Neuronal stem cell (in vitro differentiated cells): ENCODE data around the gene PICK1.
A peak's percentile ranks its signal among the peaks of the same experiment; 100 is the strongest.

ENCODE experiments used
- DNase-seq: peaks from one replicate; pipeline ENCODE4 v3.0.0-alpha.2; 2013; ENCODE audit warnings: low spot score
- H2AFZ ChIP-seq: one replicate; pipeline ENCODE4 v1.6.1; 2013; ENCODE audit warnings: mild to moderate bottlenecking, low read length, inconsistent platforms
- H2AK5ac ChIP-seq: 2 replicates; pipeline ENCODE4 v1.6.1; 2013; ENCODE audit warnings: low read depth, mild to moderate bottlenecking, inconsistent platforms, low read length, moderate library complexity, mixed read lengths
- H2BK120ac ChIP-seq: 2 replicates; pipeline ENCODE4 v1.6.1; 2013; ENCODE audit warnings: low read depth, mild to moderate bottlenecking, inconsistent platforms, low read length, moderate library complexity, mixed read lengths
- H2BK12ac ChIP-seq: one replicate; pipeline ENCODE4 v1.6.1; 2013; ENCODE audit warnings: low read length, inconsistent platforms
- H2BK15ac ChIP-seq: 2 replicates; pipeline ENCODE4 v1.6.1; 2013; ENCODE audit warnings: mild to moderate bottlenecking, low read length, inconsistent platforms, mixed read lengths
- H2BK5ac ChIP-seq: one replicate; pipeline ENCODE4 v1.6.1; 2013; ENCODE audit warnings: inconsistent platforms, mild to moderate bottlenecking, low read length, moderate library complexity
- H3K14ac ChIP-seq: one replicate; pipeline ENCODE4 v1.6.1; 2013; ENCODE audit warnings: low read length, inconsistent platforms
- H3K18ac ChIP-seq: 2 replicates; pipeline ENCODE4 v1.6.1; 2013; ENCODE audit warnings: low read length, inconsistent platforms
- H3K23ac ChIP-seq: 2 replicates; pipeline ENCODE4 v1.6.1; 2013; ENCODE audit warnings: low read depth, mild to moderate bottlenecking, mixed read lengths, low read length, inconsistent platforms; ENCODE audit not compliant: poor library complexity
- H3K27ac ChIP-seq: replicated peaks from 3 replicates; pipeline ENCODE4 v1.5.1; 2013; ENCODE audit warnings: low read length, inconsistent platforms
- H3K27me3 ChIP-seq, 3 experiments: 2 replicates each; pipeline ENCODE4 v1.6.1; 2013; ENCODE audit warnings: low read length in 3 of 3, mild to moderate bottlenecking in 2 of 3, inconsistent platforms in 1 of 3, low read depth in 1 of 3, mixed read lengths in 1 of 3, moderate library complexity in 1 of 3; ENCODE audit not compliant: control insufficient read depth in 3 of 3, insufficient read depth in 3 of 3
- H3K36me3 ChIP-seq, 2 donors: replicated peaks in 1 of 2; 2 replicates each; pipeline ENCODE4 v1.6.1; 2013; ENCODE audit warnings: low read length in 2 of 2; ENCODE audit not compliant: control insufficient read depth in 2 of 2, insufficient read depth in 2 of 2
- H3K4ac ChIP-seq: 2 replicates; pipeline ENCODE4 v1.6.1; 2013; ENCODE audit warnings: inconsistent platforms, mild to moderate bottlenecking, low read length, moderate library complexity
- H3K4me1 ChIP-seq, 2 donors: 1 replicate in 1 of 2; 2 replicates in 1 of 2; pipeline ENCODE4 v1.6.1; 2013; ENCODE audit warnings: low read length in 2 of 2, low read depth in 1 of 2; ENCODE audit not compliant: control insufficient read depth in 2 of 2, insufficient read depth in 1 of 2
- H3K4me2 ChIP-seq: one replicate; pipeline ENCODE4 v1.6.1; 2013; ENCODE audit warnings: mild to moderate bottlenecking, low read length, inconsistent platforms; ENCODE audit not compliant: insufficient read depth, poor library complexity, severe bottlenecking
- H3K4me3 ChIP-seq, 2 donors: 2 replicates each; pipeline ENCODE4 v1.5.1; 2013; ENCODE audit warnings: low read length in 2 of 2, mild to moderate bottlenecking in 2 of 2, inconsistent platforms in 1 of 2, moderate library complexity in 1 of 2
- H3K79me1 ChIP-seq: one replicate; pipeline ENCODE4 v1.6.1; 2013; ENCODE audit warnings: low read depth, mild to moderate bottlenecking, inconsistent platforms, low read length, moderate library complexity
- H3K9ac ChIP-seq: one replicate; pipeline ENCODE4 v1.6.1; 2013; ENCODE audit warnings: mild to moderate bottlenecking, low read depth, low read length, inconsistent platforms; ENCODE audit not compliant: poor library complexity
- H3K9me3 ChIP-seq, 2 donors: replicated peaks in 1 of 2; 2 replicates each; pipeline versions ENCODE3 to v1.6.1; 2013; ENCODE audit warnings: low read length in 2 of 2, mild to moderate bottlenecking in 2 of 2, inconsistent platforms in 1 of 2, low read depth in 1 of 2, mixed read lengths in 1 of 2, moderate library complexity in 1 of 2; ENCODE audit not compliant: control insufficient read depth in 2 of 2, insufficient read depth in 1 of 2
- H4K8ac ChIP-seq: one replicate; pipeline ENCODE4 v1.6.1; 2013; ENCODE audit warnings: low read depth, mild to moderate bottlenecking, inconsistent platforms, low read length, moderate library complexity
- H4K91ac ChIP-seq: one replicate; pipeline ENCODE4 v1.6.1; 2013; ENCODE audit warnings: low read length, low read depth, mild to moderate bottlenecking, inconsistent platforms; ENCODE audit not compliant: poor library complexity
- WGBS, 2 donors: extraction: QIAGEN DNeasy Blood & Tissue Kit; methylation state at CpG; one replicate each; pipeline ENCODE4 v1.1.7; 2013; ENCODE audit warnings: missing lambda C conversion rate in 2 of 2, mixed read lengths in 1 of 2; ENCODE audit not compliant: insufficient read length in 2 of 2, insufficient replicate concordance in 1 of 2; ENCODE audit errors: extremely low coverage in 2 of 2; 5-methylcytosine and 5-hydroxymethylcytosine counted together

Gene PICK1

GRCh38 chr22:38080474-38080849 lies 23.3 kb downstream of the PICK1 start:
- peaks cover 4% of the 10 kb centered on the region for H3K79me1 ChIP-seq
- no peak for DNase-seq
- H3K4me1 ChIP-seq: peaks cover 16 to 37% of the 10 kb centered on the region in 2 donors
- H2BK120ac ChIP-seq: peak overlapping the region; percentile 67
- no peak overlapping the region for H2BK5ac ChIP-seq
- H3K27me3 ChIP-seq: peaks cover 0 to 29% (median 7%) of the 10 kb centered on the region in 3 experiments
- H3K4me3 ChIP-seq: no peak overlapping the region
- H3K23ac ChIP-seq: peak overlapping the region; percentile 99
- peak overlapping the region; percentile 23 for H3K4ac ChIP-seq
- no peak overlapping the region for H4K91ac ChIP-seq
- no peak overlapping the region for H2AFZ ChIP-seq
- H3K27ac ChIP-seq: no peak overlapping the region
- WGBS, 2 donors: no CpG with 5 or more reads among the region's 11 CpGs
- H2AK5ac ChIP-seq: peak overlapping the region; percentile 95
- H3K36me3 ChIP-seq: peaks cover 0 to 2% of the 10 kb centered on the region in 2 donors
- peak overlapping the region; percentile 97 for H3K14ac ChIP-seq
- peak overlapping the region; percentile 17 for H4K8ac ChIP-seq
- peak overlapping the region; percentile 94 for H3K18ac ChIP-seq
- peak overlapping the region; percentile 100 for H2BK15ac ChIP-seq
- H3K4me2 ChIP-seq: peak overlapping the region; percentile 57
- H2BK12ac ChIP-seq: peak overlapping the region; percentile 94
- H3K9ac ChIP-seq: peak overlapping the region; percentile 16
- no peaks in the 10 kb centered on the region for H3K9me3 ChIP-seq

- peaks cover 4% of the 10 kb centered on the region for H3K79me1 ChIP-seq
- peak overlapping the region; percentile 92 for H4K8ac ChIP-seq
- H3K9ac ChIP-seq: peak overlapping the region; percentile 80
- H2AFZ ChIP-seq: no peak overlapping the region
- H3K4me3 ChIP-seq: peak overlapping the region in 1 of 2 donors; percentile 72
- H2BK120ac ChIP-seq: peak overlapping the region; percentile 67
- H3K18ac ChIP-seq: peak overlapping the region; percentile 94
- no peaks in the 10 kb centered on the region for H3K9me3 ChIP-seq
- no peak overlapping the region for H3K4ac ChIP-seq
- no peak overlapping the region for H4K91ac ChIP-seq
- H2BK5ac ChIP-seq: no peak overlapping the region
- DNase-seq: no peak
- peak overlapping the region; percentile 57 for H3K4me2 ChIP-seq
- H3K4me1 ChIP-seq: peaks cover 11 to 41% of the 10 kb centered on the region in 2 donors
- H2AK5ac ChIP-seq: peak overlapping the region; percentile 95
- WGBS, 2 donors: no CpG with 5 or more reads among the region's 110 CpGs
- no peak overlapping the region for H3K27ac ChIP-seq
- peaks cover 0 to 2% of the 10 kb centered on the region in 2 donors for H3K36me3 ChIP-seq
- H2BK15ac ChIP-seq: peak overlapping the region; percentile 100
- peak overlapping the region; percentile 97 for H3K14ac ChIP-seq
- H2BK12ac ChIP-seq: peak overlapping the region; percentile 99
- peak overlapping the region; percentile 99 for H3K23ac ChIP-seq
- H3K27me3 ChIP-seq: peaks cover 0 to 29% (median 7%) of the 10 kb centered on the region in 3 experiments
Measured at GRCh38 chr22:38080850-38081635, 23.8 kb downstream of the PICK1 start.

DNA sequence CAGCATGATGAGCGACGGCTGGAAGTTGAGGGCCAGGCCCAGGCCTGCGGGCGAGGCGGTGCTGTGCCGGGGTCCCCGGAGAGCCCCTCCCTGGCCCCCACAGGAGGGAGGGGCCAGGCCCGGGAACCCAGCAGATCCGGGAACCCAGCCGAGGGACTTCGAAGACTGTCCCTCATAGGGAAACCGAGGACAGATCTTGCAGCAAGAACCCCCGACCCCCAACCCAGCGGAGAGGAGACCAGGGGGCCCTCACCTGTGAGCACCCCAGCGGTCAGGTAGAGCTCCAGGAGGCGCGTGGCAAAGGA lies 24.4 kb downstream of the PICK1 start:
- WGBS, 2 donors: no CpG with 5 or more reads among the region's 17 CpGs
- peaks cover 10 to 45% of the 10 kb centered on the region in 2 donors for H3K4me1 ChIP-seq
- H3K4me2 ChIP-seq: peak overlapping the region; percentile 57
- peak overlapping the region; percentile 80 for H3K9ac ChIP-seq
- H2AK5ac ChIP-seq: peak overlapping the region; percentile 84
- peaks cover 0 to 2% of the 10 kb centered on the region in 2 donors for H3K36me3 ChIP-seq
- no peak overlapping the region for H4K8ac ChIP-seq
- H2BK12ac ChIP-seq: peak overlapping the region; percentile 81
- H4K91ac ChIP-seq: no peak overlapping the region
- H2BK5ac ChIP-seq: no peak overlapping the region
- no peak overlapping the region for H2BK120ac ChIP-seq
- H3K23ac ChIP-seq: no peak overlapping the region
- H2BK15ac ChIP-seq: peak overlapping the region; percentile 100
- peak overlapping the region; percentile 94 for H3K18ac ChIP-seq
- H3K4me3 ChIP-seq: peak overlapping the region in 1 of 2 donors; percentile 72
- H2AFZ ChIP-seq: no peak overlapping the region
- H3K14ac ChIP-seq: peak overlapping the region; percentile 25
- H3K4ac ChIP-seq: peak overlapping the region; percentile 17
- no peaks in the 10 kb centered on the region for H3K9me3 ChIP-seq
- DNase-seq: no peak
- H3K27ac ChIP-seq: no peak overlapping the region
- H3K79me1 ChIP-seq: peaks cover 4% of the 10 kb centered on the region
- H3K27me3 ChIP-seq: peaks cover 0 to 29% (median 7%) of the 10 kb centered on the region in 3 experiments
